ENCODE data around the gene IL18R1.

The IL18R1 gene

GRCh38 chr2:102387763-102388546 lies 32.4 kb downstream of the IL18R1 start:
- no peak for DNase-seq (ENCODE audit: low read depth in 3 of 3, low spot score in 1 of 3)

GRCh38 chr2:102391565-102391964 lies 36.0 kb downstream of the IL18R1 start:
- no peak for DNase-seq (ENCODE audit: low read depth in 3 of 3, low spot score in 1 of 3)

- no peak for DNase-seq (ENCODE audit: low read depth in 3 of 3, low spot score in 1 of 3)
These were observed 36.5 kb downstream of the IL18R1 start for GRCh38 chr2:102392096-102392495.

- DNase-seq (ENCODE audit: low read depth in 3 of 3, low spot score in 1 of 3): no peak
These were observed 37.3 kb downstream of the IL18R1 start for GRCh38 chr2:102392942-102393341.

GRCh38 chr2:102396012-102396411 lies 40.4 kb downstream of the IL18R1 start:
- no peak for DNase-seq (ENCODE audit: low read depth in 3 of 3, low spot score in 1 of 3)

GRCh38 chr2:102397209-102397608 lies 41.6 kb downstream of the IL18R1 start:
- no peak for DNase-seq (ENCODE audit: low read depth in 3 of 3, low spot score in 1 of 3)

GRCh38 chr2:102399499-102400141 lies 44.0 kb downstream of the IL18R1 start:
- DNase-seq (ENCODE audit: low read depth in 3 of 3, low spot score in 1 of 3): no peak

GRCh38 chr2:102401456-102401855 lies 45.9 kb downstream of the IL18R1 start:
- DNase-seq (ENCODE audit: low read depth in 3 of 3, low spot score in 1 of 3): no peak

GRCh38 chr2:102401865-102402264 lies 46.3 kb downstream of the IL18R1 start:
- DNase-seq (ENCODE audit: low read depth in 3 of 3, low spot score in 1 of 3): no peak

GRCh38 chr2:102410952-102411351 lies 55.4 kb downstream of the IL18R1 start:
- DNase-seq (ENCODE audit: low read depth in 3 of 3, low spot score in 1 of 3): no peak

GRCh38 chr2:102412199-102412598 lies 56.6 kb downstream of the IL18R1 start:
- no peak for DNase-seq (ENCODE audit: low read depth in 3 of 3, low spot score in 1 of 3)

GRCh38 chr2:102417946-102418345 lies 62.4 kb downstream of the IL18R1 start:
- no peak for DNase-seq (ENCODE audit: low read depth in 3 of 3, low spot score in 1 of 3)

GRCh38 chr2:102418421-102418961 lies 62.9 kb downstream of the IL18R1 start:
- DNase-seq (ENCODE audit: low read depth in 3 of 3, low spot score in 1 of 3): no peak

GRCh38 chr2:102420290-102420689 lies 64.7 kb downstream of the IL18R1 start:
- no peak for DNase-seq (ENCODE audit: low read depth in 3 of 3, low spot score in 1 of 3)

- no peak for DNase-seq (ENCODE audit: low read depth in 3 of 3, low spot score in 1 of 3)
These were observed 66.5 kb downstream of the IL18R1 start for GRCh38 chr2:102421890-102422759.

GRCh38 chr2:102422910-102423309 lies 67.3 kb downstream of the IL18R1 start, which contains the start of gene IL18RAP:
IL18RAP (plus strand) TSS chr2:102423160; CDS start chr2:102423278, 118 bp downstream.
- no peak for DNase-seq (ENCODE audit: low read depth in 3 of 3, low spot score in 1 of 3)

- no peak for DNase-seq (ENCODE audit: low read depth in 3 of 3, low spot score in 1 of 3)
These were observed 67.8 kb downstream of the IL18R1 start for GRCh38 chr2:102423368-102423767.

- no peak for DNase-seq (ENCODE audit: low read depth in 3 of 3, low spot score in 1 of 3)
These were observed 69.2 kb downstream of the IL18R1 start for GRCh38 chr2:102424754-102425153.

- DNase-seq (ENCODE audit: low read depth in 3 of 3, low spot score in 1 of 3): no peak
These were observed 70.0 kb downstream of the IL18R1 start for GRCh38 chr2:102425441-102426132.

- no peak for DNase-seq (ENCODE audit: low read depth in 3 of 3, low spot score in 1 of 3)
These were observed 71.7 kb downstream of the IL18R1 start for GRCh38 chr2:102427249-102427648.

GRCh38 chr2:102428573-102428972 lies 73.0 kb downstream of the IL18R1 start:
- no peak for DNase-seq (ENCODE audit: low read depth in 3 of 3, low spot score in 1 of 3)
